Right lobe of liver (tissue), 6 donors: ENCODE results near the gene MBP. TPM values are rescaled to one million over a fixed set of nuclear protein-coding genes. Genes with fewer than 3 reads are reported as not detected.

Experiments used
- ATAC-seq, 4 donors: fragments of 200-7000 bp; cut with Tn5 transposase; one replicate each; pipeline ENCODE4 v1.9.1; 2020; ENCODE audit warnings: mild to moderate bottlenecking in 4 of 4, moderate library complexity in 4 of 4
- DNase-seq, 3 donors: peaks; one replicate each; pipeline ENCODE4 v3.0.0-alpha.2; 2020
- H3K27ac ChIP-seq, 3 donors: fragments of 200-600 bp; one replicate each; pipeline ENCODE4 v1.8.0; 2022
- H3K27me3 ChIP-seq, 2 donors: fragments of 200-600 bp; one replicate each; pipeline ENCODE4 v1.8.0; 2022
- H3K36me3 ChIP-seq, 4 donors: fragments of 200-600 bp; sonication (generic) in 1 of 4; one replicate each; pipeline versions ENCODE4 v1.5.1 to v1.8.0; 2017 to 2022; ENCODE audit warnings: control low read depth in 1 of 4
- H3K4me1 ChIP-seq, 4 donors: fragments of 200-600 bp; sonication (generic) in 1 of 4; one replicate each; pipeline versions ENCODE4 v1.5.1 to v1.8.0; 2017 to 2022; ENCODE audit warnings: control low read depth in 1 of 4
- H3K4me3 ChIP-seq, 3 donors: fragments of 200-600 bp; one replicate each; pipeline ENCODE4 v1.8.0; 2022
- H3K9me3 ChIP-seq, 4 donors: fragments of 200-600 bp; sonication (generic) in 1 of 4; one replicate each; pipeline versions ENCODE4 v1.5.1 to v1.8.0; 2017 to 2022; ENCODE audit warnings: control low read depth in 1 of 4
- CTCF ChIP-seq, 4 donors: fragments of 200-600 bp in 3 of 4; fragments of 450-650 bp in 1 of 4; IDR thresholded peaks; one replicate each; pipeline versions ENCODE4 v1.5.1 to v1.8.0; 2016 to 2022; ENCODE audit warnings: antibody characterized with exemption in 4 of 4, mild to moderate bottlenecking in 2 of 4
- POLR2A ChIP-seq: fragments of 450-650 bp; IDR thresholded peaks from one replicate; pipeline ENCODE4 v1.6.1; 2017; ENCODE audit warnings: antibody characterized with exemption, mild to moderate bottlenecking
- WGBS: methylation state at CpG from one replicate; pipeline ENCODE4 v1.1.6; 2018; ENCODE audit warnings: low coverage, low lambda C conversion rate; ENCODE audit not compliant: insufficient coverage; ENCODE audit errors: missing lambda C conversion rate; 5-methylcytosine and 5-hydroxymethylcytosine counted together
- intact Hi-C, 2 donors: fragments of 100-400 bp; cut with DNase I; formaldehyde crosslinking; loops; one replicate each; pipeline versions ENCODE4 v1.11.2 to v1.14.1; 2022
- total RNA-seq, 6 experiments: library from RNA; depleted of rRNA in 2 of 6; stranded (reverse); fragments of >200 nt in 2 of 6; fragmentation: NEBNext Ultra II Directional in 3 of 6; extraction: Animal tissue kit (Norgen Biotek cat#: 25700) in 3 of 6; gene quantifications; one replicate each; pipeline versions ENCODE4 v1.1.0 to v1.2.4, GENCODE V29; 2016 to 2023
- donor health status: DM: no; HTN: yes; CAD: no.
- donor health status: DM: no; HTN: no; CAD: no.
- donor health status: DM: no; HTN: no; CAD: no.
- donor health status: DM: no; HTN: yes; CAD: no.
- donor health status: DM: no; HTN: yes; CAD: no.

The MBP gene
- total RNA-seq, 6 experiments from 2014 or later: 24.0 to 40.8 (median 27.6) TPM

GRCh38 chr18:77137851-77138250 is 5.3 kb upstream of the MBP start:
- ATAC-seq (no peak), DNase-seq (no peak)
- intact Hi-C loops: loop anchor here in 1 of 2 donors (10.0 kb wide), 1 partner anchor 83 kb away; no protein-coding TSS in a partner anchor
- WGBS: 73% methylated on average over 7 of the region's 9 CpGs
- H3K36me3 ChIP-seq: no peaks in the 10 kb centered on the region
- peaks cover 0 to 31% (median 3%) of the 10 kb centered on the region in 4 donors for H3K4me1 ChIP-seq
- no peak overlapping the region for H3K4me3 ChIP-seq
- H3K27ac ChIP-seq: no peak overlapping the region
- TF ChIP-seq POLR2A: no peak
- H3K27me3 ChIP-seq: no peaks in the 10 kb centered on the region
- H3K9me3 ChIP-seq: no peaks in the 10 kb centered on the region

- WGBS: 90% methylated on average over 5 of the region's 15 CpGs
These were observed 4.5 kb upstream of the MBP start for GRCh38 chr18:77136871-77137665.

GRCh38 chr18:77136076-77136718 is 3.6 kb upstream of the MBP start:
- Histone ChIP-seq H3K4me3 (no peak overlapping the region), H3K9me3 (no peaks in the 10 kb centered on the region), H3K27me3 (no peaks in the 10 kb centered on the region), H3K4me1 (peaks cover 0 to 23% (median 3%) of the 10 kb centered on the region in 4 donors), H3K36me3 (no peaks in the 10 kb centered on the region), H3K27ac (no peak overlapping the region)
- WGBS: 80% methylated on average over 1 of the region's 8 CpGs
- DNase-seq (no peak), ATAC-seq (no peak)
- intact Hi-C loops: loop anchor here in 1 of 2 donors (10.0 kb wide), 1 partner anchor 81 kb away; no protein-coding TSS in a partner anchor
- TF ChIP-seq POLR2A (no peak), CTCF (IDR thresholded peaks at IDR 0.05) (no peak)

More at GRCh38 chr18:77136871-77137665, 4.5 kb upstream of the MBP start:
- Histone ChIP-seq H3K36me3 (no peaks in the 10 kb centered on the region), H3K27ac (no peak overlapping the region), H3K4me3 (no peak overlapping the region), H3K4me1 (peaks cover 0 to 26% (median 3%) of the 10 kb centered on the region in 4 donors), H3K9me3 (no peaks in the 10 kb centered on the region), H3K27me3 (no peaks in the 10 kb centered on the region)
- ATAC-seq (no peak), DNase-seq (no peak)
- TF ChIP-seq CTCF (IDR thresholded peaks at IDR 0.05) (no peak), POLR2A (no peak)
- intact Hi-C loops: loop anchor here in 1 of 2 donors (10.0 kb wide), 1 partner anchor 82 kb away; no protein-coding TSS in a partner anchor

- Histone ChIP-seq H3K27ac (no peak overlapping the region), H3K9me3 (no peaks in the 10 kb centered on the region), H3K4me3 (no peak overlapping the region), H3K27me3 (no peaks in the 10 kb centered on the region), H3K36me3 (no peaks in the 10 kb centered on the region), H3K4me1 (peaks cover 0 to 17% (median 3%) of the 10 kb centered on the region in 4 donors)
- no peak for ATAC-seq
- TF ChIP-seq POLR2A (no peak), CTCF (IDR thresholded peaks at IDR 0.05) (no peak)
- no peak for DNase-seq
- 87% methylated on average over 13 of the region's 16 CpGs for WGBS
- intact Hi-C loops: loop anchor here in 1 of 2 donors (10.0 kb wide), 1 partner anchor 81 kb away; no protein-coding TSS in a partner anchor
These were observed 2.9 kb upstream of the MBP start for GRCh38 chr18:77135339-77136075.
